CD4-positive, alpha-beta T cell treated with Interleukin-15 for 4 hours (primary cell): ENCODE measurements around the gene SLC4A9.
"Not testable (repeated sequence)": the region's sequence is repeated elsewhere in the genome, so short reads cannot be mapped to it uniquely, and the experiment has no call there.

Experiments
- DNase-seq: peaks from one replicate; pipeline ENCODE4 v3.0.0-alpha.2; 2020; ENCODE audit warnings: low spot score

SLC4A9 gene

GRCh38 chr5:140339636-140340035 lies 20.4 kb upstream of the SLC4A9 start:
- DNase-seq = no peak

GRCh38 chr5:140340605-140341121 lies 19.3 kb upstream of the SLC4A9 start:
- DNase-seq = no peak

DNA sequence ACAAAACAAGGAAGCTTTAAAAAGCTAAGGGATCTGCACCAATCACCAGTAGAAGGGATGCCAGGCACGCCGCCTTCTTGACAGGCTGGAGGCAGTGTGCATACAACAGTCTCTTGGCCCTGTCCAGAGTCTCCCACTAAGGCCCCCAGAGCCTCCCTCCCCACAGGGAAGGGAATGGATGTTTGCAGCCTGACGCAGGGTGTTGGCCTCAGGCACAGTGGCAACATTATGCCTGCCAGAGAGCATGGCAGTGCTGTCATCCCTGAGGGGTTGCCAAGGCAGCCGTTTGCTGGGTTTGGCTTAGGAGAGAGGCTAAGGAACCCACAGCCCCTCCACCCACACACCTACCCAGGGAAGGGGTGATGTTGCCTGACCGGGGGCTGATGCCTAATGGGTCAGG lies 18.4 kb upstream of the SLC4A9 start:
- no peak for DNase-seq

DNA sequence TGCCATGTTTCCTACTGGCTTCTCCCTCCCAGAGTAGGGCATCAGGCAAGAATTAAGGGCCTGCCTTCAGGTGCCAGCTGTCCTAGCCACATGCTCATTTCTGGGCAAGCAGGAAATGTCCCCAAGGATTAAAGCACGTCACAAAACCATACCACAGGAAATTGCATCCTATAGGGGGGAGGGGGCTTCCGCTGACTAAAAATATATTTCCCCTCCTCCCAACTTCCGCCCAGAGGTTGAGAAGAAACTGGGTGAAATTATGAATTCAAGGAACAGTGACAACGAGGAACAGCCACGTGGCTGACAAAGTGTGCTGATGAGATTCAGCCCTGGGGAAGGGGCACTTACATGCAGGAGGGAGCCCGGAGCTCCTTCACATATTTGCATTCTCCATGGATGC lies 17.7 kb upstream of the SLC4A9 start:
- DNase-seq = peak; percentile 11

- DNase-seq = no peak
Observed at GRCh38 chr5:140342896-140343295, 17.1 kb upstream of the SLC4A9 start.

- DNase-seq = not testable (repeated sequence)
Observed at GRCh38 chr5:140343849-140344248, 16.1 kb upstream of the SLC4A9 start.

DNA sequence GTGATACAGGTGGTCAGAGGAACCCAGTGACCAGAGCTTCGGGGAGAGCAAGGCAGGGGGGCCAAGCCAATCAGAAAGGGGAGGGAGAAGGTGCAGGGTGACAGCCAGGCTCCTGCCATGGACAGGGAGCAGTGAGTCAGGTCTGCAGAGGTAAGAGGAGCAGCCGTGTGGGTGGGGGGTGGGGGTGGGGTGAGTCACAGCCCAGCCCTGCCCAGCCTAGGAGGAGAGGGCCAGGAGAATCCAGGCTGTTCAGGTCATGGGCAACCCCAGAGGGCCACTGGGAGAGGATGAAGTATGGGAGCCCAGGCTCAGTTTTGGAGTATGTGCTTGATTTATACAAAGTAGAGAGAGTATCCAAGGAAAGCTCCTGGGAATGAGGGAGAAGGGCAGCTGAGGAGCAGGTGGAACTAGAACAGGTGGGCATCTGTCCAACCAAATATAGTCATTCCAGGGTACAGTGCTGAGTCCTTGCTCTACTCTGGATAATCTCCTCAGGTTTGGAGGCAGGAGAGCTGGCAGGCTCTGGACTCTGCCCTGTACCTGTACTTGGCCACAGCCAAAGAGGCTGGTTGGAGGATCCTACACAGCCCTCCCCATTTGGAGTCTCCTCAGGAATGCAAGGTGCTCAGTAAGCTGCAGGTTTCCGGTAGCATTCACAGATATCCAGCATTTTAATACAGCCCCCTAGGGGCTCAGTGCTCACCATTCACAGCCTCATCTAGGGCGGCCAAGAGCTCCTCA lies 15.1 kb upstream of the SLC4A9 start:
- DNase-seq = no peak

DNA sequence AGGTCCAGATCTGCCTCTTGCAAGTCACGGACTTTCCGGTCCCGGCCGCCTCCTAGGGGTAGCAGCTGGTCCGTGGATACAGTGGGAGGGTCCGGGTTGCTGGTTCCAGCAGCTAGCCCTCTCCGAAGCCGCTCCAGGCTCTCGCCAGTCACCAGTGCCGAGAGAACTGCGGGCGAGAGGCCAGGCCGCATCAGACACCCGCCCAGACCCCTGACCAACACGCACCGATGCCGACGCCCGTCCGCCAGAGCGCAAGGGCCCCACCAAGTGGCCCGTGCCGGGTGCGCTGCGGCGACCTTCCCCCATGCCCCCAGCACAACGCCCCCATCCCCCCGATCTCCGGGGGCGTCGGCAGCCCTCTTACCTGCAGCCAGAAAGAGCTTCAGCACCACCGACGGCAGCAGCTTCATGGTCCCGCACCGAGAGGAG lies 14.1 kb upstream of the SLC4A9 start:
- no peak for DNase-seq

- peak; percentile 41 for DNase-seq
Observed at GRCh38 chr5:140346348-140347221, 13.4 kb upstream of the SLC4A9 start, which contains the start of gene HBEGF. Gene HBEGF, minus strand, starts transcription at chr5:140346603. Its CDS starts 275 bp downstream, at chr5:140346328.

GRCh38 chr5:140347360-140347759 lies 12.6 kb upstream of the SLC4A9 start:
- no peak for DNase-seq

DNA sequence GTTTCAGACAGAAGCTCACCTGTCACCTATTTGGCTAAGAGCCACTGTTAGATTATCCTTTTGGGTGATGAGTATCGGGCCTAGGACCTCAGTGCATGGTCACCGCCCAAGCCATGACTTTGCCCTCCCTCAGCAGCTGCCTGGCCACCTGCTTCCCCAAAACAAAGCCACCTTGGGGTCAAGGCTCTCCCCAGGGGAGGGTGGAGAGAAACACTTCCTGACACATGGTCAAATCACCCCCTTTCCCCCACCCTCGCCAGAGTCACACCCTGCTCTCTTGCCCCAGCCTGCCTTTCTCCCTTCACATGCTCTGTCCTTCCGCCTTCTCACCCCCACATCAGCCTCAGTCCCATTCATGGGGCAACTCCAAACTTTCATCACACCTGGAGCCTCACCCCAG lies 11.9 kb upstream of the SLC4A9 start:
- no peak for DNase-seq

DNA sequence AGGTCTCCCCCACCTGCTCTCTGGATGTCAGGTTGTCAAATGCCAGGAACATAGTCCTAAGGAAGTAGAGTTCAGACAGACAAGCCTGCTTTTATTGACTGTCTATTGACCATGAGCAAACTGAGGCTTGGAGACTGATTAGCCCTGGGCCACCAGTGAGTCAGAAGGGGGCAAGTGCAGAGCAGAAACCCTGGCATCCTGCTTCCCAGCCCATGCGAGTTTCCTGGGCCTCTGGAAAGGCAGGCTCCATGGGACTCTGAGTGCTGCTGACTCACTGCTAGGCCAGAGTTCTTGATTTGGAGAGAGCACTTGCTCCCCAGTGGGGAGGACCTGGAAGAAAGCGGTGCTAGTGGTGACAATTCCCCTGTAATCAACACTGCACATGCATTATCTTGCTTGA lies 10.8 kb upstream of the SLC4A9 start:
- DNase-seq = no peak

GRCh38 chr5:140351609-140352334 lies 8.2 kb upstream of the SLC4A9 start:
- peak; percentile 88 for DNase-seq

DNA sequence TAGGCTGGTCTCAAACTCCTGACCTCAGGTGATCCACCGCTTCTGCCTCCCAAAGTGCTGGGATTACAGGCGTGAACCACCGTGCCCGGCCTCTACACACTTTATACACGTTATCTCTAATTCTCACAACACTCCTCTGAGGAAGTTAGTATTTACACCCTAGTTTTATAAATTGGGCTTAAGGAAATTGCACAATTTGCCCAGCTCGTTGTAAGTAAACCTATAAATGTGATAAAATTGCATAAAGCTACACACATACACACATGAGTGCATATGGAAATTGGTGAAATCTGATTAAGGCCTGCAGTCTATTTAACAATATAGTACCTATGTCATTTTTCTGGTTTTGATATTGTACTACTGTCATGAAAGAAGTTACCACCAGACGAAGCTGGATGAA lies 4.4 kb upstream of the SLC4A9 start:
- no peak for DNase-seq

DNA sequence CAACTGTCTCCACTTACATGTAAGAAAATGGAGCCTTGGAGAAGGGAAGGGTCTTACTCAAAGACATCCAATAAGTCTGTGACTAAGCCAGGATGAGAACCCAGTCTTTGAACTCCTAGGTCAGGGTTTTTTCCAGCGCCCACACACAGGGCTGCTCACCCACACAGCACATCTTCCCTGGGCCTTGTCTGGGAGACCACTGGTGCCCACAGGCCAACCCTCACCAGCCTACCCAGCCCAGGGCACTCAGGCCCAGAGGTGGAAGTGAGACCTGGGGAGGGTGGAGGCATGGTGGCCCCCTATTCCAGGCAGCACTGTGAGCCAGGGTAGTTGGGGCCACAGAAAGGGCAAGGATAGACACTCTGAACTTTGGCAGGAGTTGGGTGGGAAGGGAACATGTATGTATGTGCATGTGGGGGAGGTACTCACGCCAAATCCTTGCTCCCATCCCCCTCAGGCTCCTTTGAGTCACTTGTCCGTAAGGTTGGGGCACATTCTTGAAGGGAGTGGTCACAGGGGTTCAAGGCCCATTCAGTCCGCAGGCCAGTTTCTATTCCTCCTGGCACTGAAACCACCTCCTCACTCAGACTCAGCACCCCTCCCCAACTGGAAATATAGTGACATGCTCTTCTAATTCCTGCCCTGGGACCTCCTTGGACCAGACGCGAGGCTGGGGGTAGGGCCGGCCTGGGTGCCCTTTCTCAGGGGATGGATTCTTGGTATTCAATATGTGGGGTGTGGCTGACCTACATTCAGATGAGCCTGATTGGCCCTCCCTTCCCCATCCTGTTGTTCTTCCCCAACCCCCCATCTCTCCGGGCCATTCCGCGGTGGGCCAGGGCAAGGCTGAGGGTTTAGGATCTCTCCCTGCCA lies 2.9 kb upstream of the SLC4A9 start:
- DNase-seq = no peak

DNA sequence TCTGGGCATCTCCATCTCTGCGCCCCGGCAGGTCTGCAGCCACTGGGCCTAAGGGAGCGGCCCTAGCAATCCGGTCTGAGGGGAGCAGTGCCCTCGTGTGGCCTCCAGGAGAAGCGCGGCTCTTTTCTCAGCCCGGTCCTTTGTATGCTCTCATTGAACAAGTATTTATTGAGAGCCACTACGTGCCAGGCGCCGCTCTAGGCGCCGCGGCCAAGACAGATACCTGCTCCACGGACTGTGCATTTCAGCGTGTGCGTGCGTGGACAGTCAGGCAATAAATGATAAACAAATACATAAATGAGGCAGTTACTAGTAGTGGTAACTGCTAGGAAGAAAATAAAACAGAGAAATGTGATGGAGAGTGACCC lies 2.3 kb upstream of the SLC4A9 start:
- peak; percentile 80 for DNase-seq

DNA sequence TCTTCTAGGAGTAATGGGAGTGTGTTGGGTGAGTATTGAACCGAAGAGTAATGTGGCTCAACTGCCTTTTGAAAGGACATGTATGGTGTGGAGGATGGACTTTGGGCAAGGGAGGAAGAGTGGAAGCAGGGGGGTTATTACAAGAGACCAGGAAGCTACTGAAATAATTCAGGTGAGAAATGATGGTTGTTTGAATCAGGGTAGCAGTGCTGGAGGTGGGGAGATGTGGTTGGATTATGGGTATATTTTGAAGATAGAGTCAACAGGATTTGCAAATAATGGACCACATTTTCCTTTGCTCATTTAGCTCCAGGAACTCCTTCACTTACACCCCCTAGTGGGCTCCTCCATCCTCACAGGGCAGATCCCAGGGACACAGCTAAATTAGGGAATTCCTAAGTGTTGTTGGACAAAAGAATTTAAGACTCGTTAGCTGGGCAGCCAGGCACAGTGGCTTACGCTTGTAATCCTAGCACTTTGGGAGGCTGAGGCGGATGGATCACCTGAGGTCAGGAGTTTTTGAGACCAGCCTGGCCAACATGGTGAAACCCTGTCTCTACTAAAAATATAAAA lies 1.2 kb upstream of the SLC4A9 start:
- no peak for DNase-seq

DNA sequence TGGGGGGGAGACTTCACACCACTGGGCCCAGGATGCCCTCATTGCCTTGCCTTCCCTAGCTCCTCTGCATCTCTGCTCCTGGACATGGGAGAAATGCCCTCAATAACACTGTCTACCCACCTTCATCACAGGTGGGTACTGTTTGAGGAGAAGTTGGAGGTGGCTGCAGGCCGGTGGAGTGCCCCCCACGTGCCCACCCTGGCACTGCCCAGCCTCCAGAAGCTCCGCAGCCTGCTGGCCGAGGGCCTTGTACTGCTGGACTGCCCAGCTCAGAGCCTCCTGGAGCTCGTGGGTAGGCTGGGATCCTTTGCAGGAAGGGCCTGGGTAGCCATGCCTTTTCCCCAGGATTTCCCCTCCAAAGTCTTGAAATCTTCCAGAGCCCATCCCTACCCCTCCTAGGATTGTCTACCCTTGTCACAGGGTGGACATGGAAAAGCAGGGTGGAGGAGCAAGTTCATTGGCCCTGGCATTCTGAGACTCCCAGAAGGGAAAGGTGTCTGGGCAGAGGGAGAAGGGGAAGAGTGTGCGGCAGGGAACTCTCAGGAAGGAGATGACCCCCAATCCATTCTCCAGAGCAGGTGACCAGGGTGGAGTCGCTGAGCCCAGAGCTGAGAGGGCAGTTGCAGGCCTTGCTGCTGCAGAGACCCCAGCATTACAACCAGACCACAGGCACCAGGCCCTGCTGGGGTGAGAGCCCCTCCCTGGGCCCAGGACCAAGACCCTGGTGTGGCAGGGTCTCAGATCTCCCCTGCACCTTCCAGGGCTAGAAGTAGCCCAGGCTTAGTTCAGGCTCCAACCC lies 886 bp downstream of the SLC4A9 start:
- no peak for DNase-seq

GRCh38 chr5:140361901-140362300 lies 1.9 kb downstream of the SLC4A9 start:
- DNase-seq = no peak

GRCh38 chr5:140362311-140362710 lies 2.3 kb downstream of the SLC4A9 start:
- no peak for DNase-seq
